GM19324 (cell line): ENCODE results near the gene TNS3.
"Not testable (repeated sequence)": the region's sequence is repeated elsewhere in the genome, so short reads cannot be mapped to it uniquely, and the experiment has no call there.

Source experiments
- ATAC-seq: cut with Tn5 transposase; IDR thresholded peaks from one replicate; pipeline ENCODE4 v1.9.1; 2021; ENCODE audit warnings: mild to moderate bottlenecking, moderate library complexity; ENCODE audit not compliant: unreplicated experiment, low FRiP score

Gene TNS3

DNA sequence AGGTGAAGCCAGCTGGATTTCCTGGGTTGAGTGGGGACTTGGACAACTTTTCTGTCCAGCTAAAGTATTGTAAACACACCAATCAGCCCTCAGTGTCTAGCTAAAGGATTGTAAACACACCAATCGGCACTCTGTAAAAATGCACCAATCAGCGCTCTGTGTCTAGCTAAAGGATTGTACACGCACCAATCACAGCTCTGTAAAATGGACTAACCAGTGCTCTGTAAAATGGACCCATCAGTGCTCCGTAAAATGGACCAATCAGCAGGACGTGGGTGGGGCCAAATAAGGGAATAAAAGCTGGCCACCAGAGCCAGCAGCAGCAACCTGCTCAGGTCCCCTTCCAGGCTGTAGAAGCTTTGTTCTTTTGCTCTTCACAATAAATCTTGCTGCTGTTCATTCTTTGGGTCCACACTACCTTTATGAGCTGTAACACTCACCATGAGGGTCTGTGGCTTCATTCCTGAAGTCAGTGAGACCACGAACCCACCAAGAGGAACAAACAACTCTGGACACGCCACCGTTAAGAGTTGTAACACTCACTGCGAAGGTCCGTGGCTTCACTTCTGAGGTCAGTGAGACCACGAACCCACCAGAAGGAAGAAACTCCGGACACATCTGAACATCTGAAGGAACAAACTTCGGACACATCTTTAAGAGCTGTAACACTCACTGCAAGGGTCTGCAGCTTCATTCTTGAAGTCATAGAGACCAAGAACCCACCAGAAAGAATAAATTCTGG lies 21.8 kb upstream of the TNS3 start:
- not testable (repeated sequence) for ATAC-seq

DNA sequence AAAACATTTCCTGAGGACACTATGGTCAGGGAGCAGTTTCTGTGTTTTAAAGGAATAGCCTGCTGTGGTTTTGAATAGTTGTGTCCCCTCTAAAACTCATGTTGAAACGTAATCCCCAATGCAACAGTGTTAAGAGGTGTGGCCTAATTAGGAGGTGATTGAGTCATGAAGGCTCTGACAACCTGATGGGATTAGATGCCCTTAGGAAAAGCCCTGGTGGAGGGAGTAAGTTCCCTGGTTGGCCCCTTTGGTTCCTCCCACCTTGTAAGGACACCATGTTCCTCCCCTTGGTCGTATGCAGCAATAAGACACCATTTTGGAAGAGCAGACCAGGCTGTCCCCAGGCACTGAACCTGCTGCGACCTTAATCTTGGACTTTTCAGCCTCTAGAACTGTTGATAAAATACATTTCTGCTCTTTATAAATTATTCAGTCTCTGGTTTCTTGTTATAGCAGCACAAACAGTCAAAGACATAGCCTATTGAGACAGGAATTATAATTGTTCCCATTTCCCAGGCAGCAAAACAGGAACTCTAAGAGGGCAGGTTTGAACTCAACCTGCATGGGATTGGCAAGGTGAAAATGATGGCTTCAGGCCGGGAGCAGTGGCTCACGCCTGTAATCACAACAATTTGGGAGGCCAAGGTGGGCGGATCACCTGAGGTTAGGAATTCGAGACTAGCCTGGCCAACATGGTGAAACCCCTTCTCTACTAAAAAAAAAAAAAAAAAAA lies 20.5 kb upstream of the TNS3 start:
- ATAC-seq = no peak

DNA sequence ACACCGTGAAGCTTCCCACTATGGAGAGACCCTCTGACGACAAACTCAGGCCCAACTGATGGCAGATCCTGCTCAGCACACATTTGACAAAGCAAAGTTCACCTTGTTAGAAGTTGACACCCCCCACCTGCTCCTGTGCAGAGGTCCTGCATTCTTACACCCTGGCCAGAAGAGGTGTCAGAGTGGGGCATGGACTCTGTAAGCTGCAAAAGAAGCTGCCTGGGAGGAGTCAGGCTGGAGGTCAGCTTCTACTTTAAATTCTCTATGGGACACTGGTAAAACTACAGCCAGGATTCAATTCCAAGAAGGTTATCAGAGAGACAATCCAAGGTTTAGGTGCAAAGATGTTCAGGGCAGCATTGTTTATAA lies 20.0 kb upstream of the TNS3 start:
- ATAC-seq = no peak

DNA sequence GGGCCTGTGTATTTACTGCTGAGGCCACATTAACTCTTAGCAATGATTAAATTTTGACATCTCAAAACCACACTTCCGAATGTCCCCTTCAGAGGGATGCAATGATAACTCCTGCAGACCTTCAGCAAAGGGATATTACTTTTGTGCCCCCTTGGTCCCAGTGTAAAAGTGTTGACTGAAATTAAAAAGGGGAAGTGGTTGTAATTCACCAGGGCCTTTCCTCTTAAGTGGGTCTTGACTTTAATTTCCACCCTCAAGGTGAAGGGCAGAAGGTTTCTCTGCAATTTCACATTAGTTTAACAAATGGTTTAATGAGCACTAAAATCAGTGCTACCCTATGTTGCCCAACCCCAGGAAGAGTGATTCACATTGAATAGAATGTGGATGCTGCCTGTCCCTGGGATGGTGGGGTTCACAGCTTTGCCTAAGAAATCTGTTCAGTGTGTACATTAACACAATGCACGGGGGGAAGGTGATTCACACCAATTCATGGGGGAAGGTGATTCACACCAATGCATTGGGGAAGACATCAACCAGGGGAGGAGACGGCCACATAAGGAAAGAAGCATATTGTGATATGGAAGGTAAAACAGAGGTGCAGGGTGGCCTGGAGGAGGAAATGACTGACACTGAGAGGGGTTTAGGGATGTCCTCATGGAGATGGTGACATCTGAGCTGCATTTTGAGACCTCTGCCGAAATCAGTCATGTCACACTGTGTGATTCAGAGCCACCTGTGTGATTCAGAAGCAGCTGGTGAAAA lies 19.4 kb upstream of the TNS3 start:
- ATAC-seq = peak; percentile 50

DNA sequence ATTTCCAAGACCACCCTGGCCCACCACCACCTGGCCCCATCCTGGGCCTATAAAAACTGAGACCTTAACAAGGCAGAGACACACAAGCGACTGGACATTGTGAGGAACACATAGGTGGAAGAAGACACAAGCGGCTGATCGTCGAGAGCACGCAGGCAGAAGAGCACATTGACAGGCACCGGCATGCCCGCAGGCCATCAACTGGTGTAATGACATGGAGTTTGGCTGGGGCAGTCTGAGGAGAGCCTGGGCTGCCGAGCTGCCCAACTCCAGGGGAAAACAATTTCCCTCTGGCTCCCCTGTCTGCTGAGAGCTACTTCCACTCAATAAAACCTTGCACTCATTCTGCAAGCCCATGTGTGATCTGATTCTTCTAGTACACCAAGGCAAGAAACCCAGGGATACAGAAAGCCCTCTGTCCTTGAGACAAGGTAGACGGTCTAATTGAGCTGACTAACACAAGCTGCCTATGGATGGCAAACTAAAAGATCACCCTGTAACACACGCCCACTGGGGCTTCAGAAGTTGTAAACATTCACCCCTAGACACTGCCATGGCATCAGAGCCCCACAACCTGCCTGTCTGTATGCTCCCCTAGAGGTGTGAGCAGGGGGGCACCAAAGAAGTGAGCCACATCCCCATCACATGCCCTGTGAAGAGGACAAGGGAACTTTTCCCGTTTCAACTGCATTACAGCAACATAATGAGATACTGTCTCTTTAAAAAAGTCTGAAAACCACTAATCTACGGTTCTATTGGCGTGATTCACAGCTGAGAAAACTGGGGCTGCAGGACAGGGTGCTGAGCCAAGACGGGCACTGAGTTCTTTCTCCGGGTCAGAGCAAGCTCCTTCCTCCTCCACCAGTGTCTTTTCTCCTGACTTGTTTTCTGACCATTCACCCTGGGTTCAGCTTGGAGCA lies 18.5 kb upstream of the TNS3 start:
- ATAC-seq = peak; percentile 43

DNA sequence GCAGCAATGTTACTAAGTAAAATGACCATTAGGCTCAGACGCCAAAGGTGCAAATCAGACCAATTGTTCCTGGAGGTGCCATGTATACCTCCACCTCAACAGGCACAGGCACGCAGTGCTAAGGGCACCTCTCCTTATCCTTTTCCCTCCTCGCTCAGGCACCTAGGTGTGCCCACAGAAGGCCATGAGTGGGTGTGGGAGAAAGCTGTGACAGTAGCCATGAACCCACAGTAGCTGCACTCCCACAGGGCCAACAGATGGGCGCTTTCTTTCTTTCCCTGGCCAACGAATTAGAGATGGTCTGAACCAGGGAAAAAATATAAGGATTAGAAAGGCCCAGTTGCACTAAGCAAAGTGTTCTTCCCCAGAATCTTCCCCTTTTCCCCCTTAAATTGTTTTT lies 15.5 kb upstream of the TNS3 start:
- no peak for ATAC-seq

DNA sequence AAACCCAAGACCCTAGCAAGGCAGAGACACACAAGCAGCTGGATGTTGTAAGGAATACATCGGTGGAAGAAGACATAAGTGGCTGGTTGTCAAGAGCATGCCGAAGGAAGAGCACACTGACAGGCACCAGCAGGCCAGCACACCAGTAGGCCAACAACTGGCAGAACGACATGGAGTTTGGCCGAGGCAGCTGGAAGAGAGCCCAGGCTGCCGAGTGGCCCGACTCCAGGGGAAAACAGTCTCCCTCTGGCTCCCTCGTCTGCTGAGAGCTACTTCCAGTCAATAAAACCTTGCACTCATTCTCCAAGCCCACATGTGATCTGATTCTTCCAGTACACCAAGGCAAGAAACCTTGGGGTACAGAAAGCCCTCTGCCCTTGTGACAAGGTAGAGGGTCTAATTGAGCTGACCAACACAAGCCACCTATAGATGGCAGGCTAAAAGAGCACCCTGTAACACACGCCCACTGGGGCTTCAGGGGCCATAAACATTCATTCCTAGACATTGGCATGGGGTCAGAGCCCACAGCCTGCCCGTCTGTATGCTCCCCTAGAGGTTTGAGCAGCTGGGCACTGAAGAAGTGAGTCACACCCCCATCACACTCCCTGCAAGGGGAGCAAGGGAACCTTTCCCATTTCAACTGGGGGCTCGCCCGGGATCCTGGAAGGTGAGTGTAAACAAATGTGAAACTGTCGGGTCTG lies 14.7 kb upstream of the TNS3 start:
- ATAC-seq = no peak

DNA sequence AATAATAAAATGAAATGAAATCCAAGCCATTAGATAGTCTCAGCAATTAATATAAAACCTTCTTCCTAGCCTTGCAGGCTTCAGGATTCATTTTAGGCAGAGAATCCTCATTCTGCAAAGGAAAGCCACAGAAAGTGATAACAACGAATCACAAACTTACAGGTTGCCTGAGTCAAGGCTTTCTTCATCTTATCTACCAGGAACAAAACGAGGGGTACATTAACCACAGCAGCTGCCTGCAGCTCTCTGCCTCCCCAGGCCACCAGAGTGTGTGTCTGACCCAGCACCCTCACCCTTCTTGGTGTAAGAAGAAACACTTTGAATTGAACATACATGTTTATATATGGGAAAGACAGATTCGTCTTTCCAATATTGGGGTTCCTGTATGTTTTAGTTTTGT lies 12.5 kb upstream of the TNS3 start:
- no peak for ATAC-seq

DNA sequence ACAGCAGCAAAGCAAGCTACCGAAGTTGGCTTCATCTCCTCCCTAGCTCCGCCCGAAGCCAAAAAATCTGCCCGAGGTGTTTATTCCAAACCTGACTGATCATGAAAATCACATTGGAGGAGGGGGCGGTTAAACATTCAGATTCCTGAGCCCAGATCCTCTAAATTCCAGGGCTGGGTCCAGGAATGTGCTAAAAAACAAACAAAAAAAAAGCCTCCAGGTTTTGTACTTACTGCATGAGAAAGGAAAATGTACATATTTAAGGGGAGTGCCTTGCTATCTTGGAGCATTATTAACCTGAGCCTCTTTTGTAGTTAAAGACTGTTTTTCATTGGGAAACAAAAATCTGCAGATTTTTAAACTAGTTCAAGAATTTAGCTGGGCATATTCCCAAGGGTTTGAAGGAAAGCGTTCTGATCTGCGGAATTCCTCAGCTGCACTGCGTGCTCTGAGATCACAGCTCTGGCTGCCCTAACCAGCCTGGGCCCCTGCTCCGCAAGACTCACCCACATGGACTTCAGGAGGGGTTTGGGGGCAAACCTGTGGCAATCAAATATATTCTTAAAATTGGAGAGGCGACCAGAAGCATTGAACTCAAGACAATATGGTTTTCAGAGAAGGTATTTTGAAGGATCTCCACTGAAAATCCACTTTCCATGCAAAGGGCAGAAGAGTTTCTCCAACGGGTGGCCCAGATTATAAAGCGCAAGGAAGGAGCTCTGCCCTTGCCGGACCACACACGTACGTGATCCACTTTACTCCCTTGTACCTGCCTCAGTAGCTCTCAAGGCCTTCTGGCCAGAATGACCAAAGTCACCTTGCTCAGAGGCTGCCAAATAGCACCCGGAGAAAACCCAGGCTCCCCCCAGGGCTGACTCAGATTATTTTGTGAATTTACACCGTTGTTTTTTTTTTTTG lies 10.0 kb upstream of the TNS3 start:
- ATAC-seq = no peak

DNA sequence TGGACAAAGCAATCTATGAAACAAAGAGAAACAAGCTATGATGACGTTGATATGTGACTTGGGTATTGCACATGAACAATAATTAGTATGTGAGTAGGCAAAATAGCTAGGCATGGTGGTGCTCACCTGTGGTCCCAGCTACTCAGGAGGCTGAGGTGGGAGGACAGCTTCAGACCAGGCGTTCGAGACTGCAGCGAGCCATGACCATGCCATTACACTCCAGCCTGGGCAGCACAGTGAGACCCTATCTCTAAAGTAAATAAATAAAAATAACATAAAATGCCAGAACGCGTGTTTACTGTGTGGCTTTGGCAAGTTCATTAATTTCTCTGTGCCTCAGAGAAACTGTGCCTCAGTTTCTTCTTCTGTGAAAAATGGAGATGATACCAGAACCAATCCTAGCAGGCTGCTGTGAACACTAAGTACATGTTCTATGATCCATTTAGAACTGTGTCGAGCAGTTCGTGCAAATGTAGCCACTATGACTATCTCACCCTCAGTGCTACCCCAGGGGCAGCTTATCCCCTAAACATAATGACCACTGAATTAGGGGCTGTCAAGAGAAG lies 9.3 kb upstream of the TNS3 start:
- ATAC-seq = no peak

DNA sequence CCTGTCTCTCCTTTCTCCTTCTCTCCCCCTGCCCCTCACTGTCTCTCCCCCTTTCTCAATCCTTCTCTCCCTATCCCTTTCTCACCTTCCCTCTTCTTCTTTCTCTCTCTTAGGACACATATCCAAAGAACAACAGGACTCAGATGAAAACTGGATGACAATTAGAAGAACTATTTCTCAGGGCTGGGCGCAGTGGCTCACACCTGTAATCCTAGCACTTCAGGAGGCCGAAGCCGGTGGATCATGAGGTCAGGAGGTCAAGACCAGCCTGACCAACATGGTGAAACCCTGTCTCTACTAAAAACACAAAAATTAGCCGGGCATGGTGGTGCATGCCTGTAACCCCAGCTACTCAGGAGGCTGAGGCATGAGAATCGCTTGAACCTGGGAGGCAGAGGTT lies 8.3 kb upstream of the TNS3 start:
- not testable (repeated sequence) for ATAC-seq

DNA sequence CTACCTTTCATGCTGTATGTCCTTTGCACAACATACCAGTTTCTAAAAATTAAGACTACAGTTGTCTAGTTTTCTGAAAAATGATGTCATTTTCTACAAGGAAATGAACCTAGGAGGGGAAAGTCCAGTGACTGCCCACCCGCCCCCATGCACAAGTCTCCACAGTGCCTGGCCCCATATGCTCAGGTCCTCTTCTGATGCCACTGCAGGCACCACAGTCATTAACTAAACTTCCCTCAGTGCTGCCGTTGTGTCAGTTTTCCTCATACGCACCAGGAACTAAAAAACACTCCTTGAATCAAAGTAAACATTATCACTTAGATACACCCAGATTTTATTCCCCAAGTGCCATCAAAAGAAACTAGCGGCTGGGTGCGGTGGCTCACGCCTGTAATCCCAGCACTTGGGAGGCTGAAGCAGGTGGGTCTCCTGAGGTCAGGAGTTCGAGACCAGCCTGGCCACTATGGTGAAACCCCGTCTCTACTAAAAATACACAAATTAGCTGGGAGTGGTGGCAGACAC lies 6.9 kb upstream of the TNS3 start:
- no peak for ATAC-seq

DNA sequence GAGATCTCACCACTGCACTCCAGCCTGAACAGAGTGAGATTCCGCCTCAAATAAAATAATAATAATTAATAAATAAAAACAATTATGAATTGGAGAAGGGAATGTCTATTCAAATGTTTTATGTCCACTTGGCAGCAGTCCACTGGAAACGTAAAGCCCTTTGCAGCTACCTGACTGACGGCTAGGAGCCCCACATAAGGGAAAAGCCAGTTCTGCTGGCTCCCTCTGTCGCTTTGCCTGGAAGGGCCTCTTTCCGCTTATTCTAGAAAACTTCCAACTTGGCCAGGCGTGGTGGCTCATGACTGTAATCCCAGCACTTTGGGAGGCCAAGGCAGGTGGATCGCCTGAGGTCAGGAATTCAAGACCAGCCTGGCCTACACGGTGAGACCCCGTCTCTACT lies 6.1 kb upstream of the TNS3 start:
- ATAC-seq = no peak

DNA sequence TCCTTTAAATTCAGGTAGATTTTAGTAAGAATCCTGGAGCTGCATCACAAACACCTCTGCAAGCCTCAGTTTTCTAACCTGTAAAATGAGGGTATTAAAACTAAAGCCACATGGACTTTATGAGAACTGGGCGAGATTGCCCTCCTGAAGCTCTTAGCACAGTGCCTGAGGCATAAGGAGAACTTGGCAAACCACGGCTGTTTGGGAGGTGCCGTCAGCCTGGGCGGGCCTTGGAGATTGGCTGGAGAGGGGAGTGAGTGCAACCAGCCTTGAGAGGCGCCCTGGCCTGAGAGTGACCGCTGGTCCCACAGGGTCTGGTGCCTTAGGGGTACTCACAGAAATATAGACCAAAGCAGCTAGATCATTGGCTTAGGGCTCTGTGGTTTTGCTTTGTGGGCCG lies 5.4 kb upstream of the TNS3 start:
- ATAC-seq = no peak

DNA sequence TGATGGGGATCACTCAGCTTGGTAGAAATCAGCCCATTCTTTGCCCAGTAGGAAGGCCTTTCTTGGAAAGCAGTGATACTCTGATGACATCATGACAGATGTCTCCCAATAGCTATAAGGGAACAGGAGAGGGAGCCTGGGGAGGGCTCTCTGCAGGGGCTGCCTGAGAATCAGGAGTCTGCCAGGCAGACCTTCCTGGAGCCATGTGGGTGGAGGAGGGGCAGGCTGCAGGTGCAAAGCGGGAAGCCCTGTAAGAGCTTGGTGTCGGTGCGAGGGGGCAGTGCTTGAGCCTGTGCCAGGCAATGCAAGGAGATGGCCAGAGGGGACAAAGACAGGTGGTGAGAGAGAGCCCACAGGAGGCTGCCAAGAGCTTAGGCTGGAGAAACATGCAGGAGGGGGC lies 5.0 kb upstream of the TNS3 start:
- ATAC-seq = no peak

DNA sequence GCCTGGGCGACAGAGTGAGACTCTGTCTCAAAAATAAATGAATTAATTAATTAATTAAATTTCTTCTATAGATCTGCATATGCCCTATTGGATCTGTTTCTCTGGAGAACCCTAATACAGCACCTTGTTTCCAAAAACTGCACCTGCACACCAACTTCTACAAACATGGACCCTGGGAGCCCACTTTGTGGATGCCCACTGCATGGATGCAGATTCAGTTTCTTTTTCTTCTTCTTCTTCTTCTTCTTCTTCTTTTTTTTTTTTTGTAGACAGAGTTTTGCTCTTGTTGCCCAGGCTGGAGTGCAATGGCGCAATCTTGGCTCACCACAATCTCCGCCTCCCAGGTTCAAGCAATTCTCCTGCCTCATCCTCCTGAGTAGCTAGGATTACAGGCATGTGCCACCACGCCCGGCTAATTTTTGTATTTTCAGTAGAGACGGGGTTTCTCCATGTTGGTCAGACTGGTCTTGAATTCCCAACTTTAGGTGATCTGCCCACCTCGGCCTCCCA lies 4.3 kb upstream of the TNS3 start:
- not testable (repeated sequence) for ATAC-seq

DNA sequence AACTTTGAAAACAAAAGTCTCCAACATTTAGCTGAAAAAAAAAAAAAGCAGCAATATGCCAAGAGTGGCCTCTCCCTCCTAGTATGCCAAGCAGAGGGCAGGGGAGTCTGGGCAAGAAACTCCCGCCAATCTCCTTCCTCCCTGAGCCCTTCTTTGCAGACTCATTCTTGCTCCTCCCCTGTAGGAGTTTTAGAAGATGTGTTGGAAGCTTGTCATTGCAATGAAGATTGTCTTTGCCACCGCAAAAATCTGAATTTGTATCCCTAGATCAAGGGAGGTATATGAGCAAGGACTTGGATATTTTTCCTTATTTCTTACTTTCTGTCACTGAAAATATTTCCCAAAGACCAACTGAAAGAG lies 2.6 kb upstream of the TNS3 start:
- ATAC-seq = no peak
